GM12891 (cell line): ENCODE data around the gene TMEM86A.

ENCODE experiments used
- DNase-seq: peaks from one replicate; pipeline ENCODE4 v3.0.0; 2011; ENCODE audit warnings: low spot score; ENCODE audit not compliant: insufficient read length
- FAIRE-seq: peaks from 2 replicates; lab custom pipeline; 2011; peaks lifted over from hg19 to GRCh38; lab: Jason Lieb, UNC
- PAX5 ChIP-seq: IDR thresholded peaks from 2 replicates; pipeline ENCODE4 v1.6.1; 2011; ENCODE audit warnings: low read length, moderate library complexity, mild to moderate bottlenecking; ENCODE audit not compliant: insufficient read depth, severe bottlenecking
- POLR2A ChIP-seq: IDR thresholded peaks from 2 replicates; pipeline ENCODE4 v1.6.1; 2011; ENCODE audit warnings: low read depth, low read length, control low read depth
- POLR2AphosphoS5 ChIP-seq: IDR thresholded peaks from 2 replicates; pipeline ENCODE4 v1.6.1; 2011; ENCODE audit warnings: low read depth, low read length, control low read depth
- POU2F2 ChIP-seq: IDR thresholded peaks from 2 replicates; pipeline ENCODE4 v1.6.1; 2011; ENCODE audit warnings: low read depth, mild to moderate bottlenecking, control low read depth, low read length, moderate library complexity
- SPI1 ChIP-seq: IDR thresholded peaks from 2 replicates; pipeline ENCODE4 v1.6.1; 2011; ENCODE audit warnings: low read depth, low read length, control low read depth
- TAF1 ChIP-seq: IDR thresholded peaks from 2 replicates; pipeline ENCODE4 v1.6.1; 2011; ENCODE audit warnings: low read depth, low read length, control low read depth

Gene TMEM86A

GRCh38 chr11:18721561-18722292 is 23.1 kb downstream of the TMEM86A start:
- DNase-seq, result peak; percentile 61
- FAIRE-seq, result peak; percentile 81
- TF ChIP-seq POU2F2, result no peak
- TF ChIP-seq SPI1, result peak; percentile 89

- FAIRE-seq, result no peak
- DNase-seq, result no peak
- TF ChIP-seq POU2F2, result no peak
- no peak for TF ChIP-seq POLR2A
- TF ChIP-seq SPI1, result no peak
- no peak for TF ChIP-seq POLR2AphosphoS5
- no peak for TF ChIP-seq TAF1
- no peak for TF ChIP-seq PAX5
Measured at GRCh38 chr11:18722293-18722637, 23.7 kb downstream of the TMEM86A start.

- no peak for DNase-seq
- no peak for FAIRE-seq
- TF ChIP-seq POLR2AphosphoS5 (no peak), POU2F2 (no peak), PAX5 (no peak), POLR2A (no peak), SPI1 (no peak), TAF1 (no peak)
Measured at GRCh38 chr11:18723991-18724390, 25.4 kb downstream of the TMEM86A start.

GRCh38 chr11:18726040-18726439 is 27.5 kb downstream of the TMEM86A start, which contains the start of gene IGSF22:
Gene IGSF22, minus strand, starts transcription at chr11:18726188. Its CDS starts 1,952 bp downstream, at chr11:18724236.
- no peak for DNase-seq
- no peak for FAIRE-seq
- TF ChIP-seq POU2F2, result no peak
- no peak for TF ChIP-seq SPI1
- TF ChIP-seq POLR2A, result no peak

- peak; percentile 60 for DNase-seq
- no peak for TF ChIP-seq POLR2A
- no peak for TF ChIP-seq TAF1
- no peak for TF ChIP-seq POU2F2
- TF ChIP-seq PAX5, result no peak
- no peak for TF ChIP-seq POLR2AphosphoS5
- no peak for TF ChIP-seq SPI1
- peak; percentile 92 for FAIRE-seq
Measured at GRCh38 chr11:18727479-18728236, 29.1 kb downstream of the TMEM86A start.

- no peak for FAIRE-seq
Measured at GRCh38 chr11:18728658-18729057, 30.1 kb downstream of the TMEM86A start.

GRCh38 chr11:18729426-18729825 is 30.8 kb downstream of the TMEM86A start:
- FAIRE-seq (no peak), DNase-seq (no peak)
- no peak for TF ChIP-seq POU2F2
- TF ChIP-seq SPI1, result no peak
- no peak for TF ChIP-seq PAX5
- no peak for TF ChIP-seq POLR2AphosphoS5
- TF ChIP-seq POLR2A, result no peak
- no peak for TF ChIP-seq TAF1

More at GRCh38 chr11:18728658-18729057, 30.1 kb downstream of the TMEM86A start:
- TF ChIP-seq SPI1 (no peak), PAX5 (no peak), POLR2AphosphoS5 (no peak), POLR2A (no peak), TAF1 (no peak), POU2F2 (no peak)
- DNase-seq, result no peak

GRCh38 chr11:18730020-18730419 is 31.4 kb downstream of the TMEM86A start:
- no peak for FAIRE-seq
- no peak for DNase-seq
- TF ChIP-seq POU2F2, result no peak

- DNase-seq (no peak), FAIRE-seq (no peak)
- TF ChIP-seq PAX5 (no peak), SPI1 (peak; percentile 44), POLR2A (no peak)
Measured at GRCh38 chr11:18731441-18731840, 32.9 kb downstream of the TMEM86A start.
